GM19467 (cell line): ENCODE measurements around the gene ZNF260.
"Not testable (repeated sequence)": the region's sequence is repeated elsewhere in the genome, so short reads cannot be mapped to it uniquely, and the experiment has no call there.

Experiments used
- ATAC-seq: cut with Tn5 transposase; IDR thresholded peaks from one replicate; pipeline ENCODE4 v1.9.1; 2021; ENCODE audit warnings: mild to moderate bottlenecking, moderate library complexity; ENCODE audit not compliant: unreplicated experiment

The ZNF260 gene

DNA sequence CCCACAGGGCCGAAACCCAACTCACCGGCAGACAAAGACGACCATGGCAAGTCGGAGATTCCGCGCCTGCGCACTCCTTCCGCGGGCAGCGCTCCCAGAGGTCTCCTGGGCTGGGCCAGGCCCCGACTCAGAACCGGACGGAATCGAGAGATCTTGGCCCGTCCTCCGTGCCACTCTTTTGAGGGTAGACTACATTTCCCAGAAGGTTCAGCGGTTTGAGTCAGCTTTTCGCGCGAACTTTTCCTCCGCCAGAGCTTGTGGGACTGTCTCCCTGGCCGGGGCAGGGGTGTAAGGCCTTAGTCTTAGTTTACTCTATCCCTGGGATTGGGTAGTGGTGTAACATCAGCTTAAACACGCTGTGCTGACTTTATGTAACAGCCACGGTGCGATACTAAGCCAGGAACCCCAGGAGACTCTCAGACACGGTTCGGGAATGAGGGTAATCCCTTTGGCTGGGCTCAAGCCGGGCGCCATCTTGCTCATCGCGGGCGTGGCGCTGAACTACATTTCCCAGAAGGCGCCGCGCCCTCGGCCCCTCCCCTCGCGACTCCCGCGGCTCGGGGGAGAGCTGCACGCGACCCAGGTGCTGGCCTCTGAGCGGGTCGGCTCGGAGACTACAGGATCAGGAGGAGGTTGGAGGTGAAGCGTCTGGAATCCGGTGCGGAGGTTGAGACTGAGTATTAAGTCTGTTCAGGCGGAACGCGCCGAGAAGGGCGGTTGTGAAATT lies at the start of gene ZNF260:
ZNF260 (minus strand) TSS at position 78 of the 727 bp plus-strand sequence. CDS start 13,033 bp downstream, outside the sequence.
- peak; percentile 90 for ATAC-seq

DNA sequence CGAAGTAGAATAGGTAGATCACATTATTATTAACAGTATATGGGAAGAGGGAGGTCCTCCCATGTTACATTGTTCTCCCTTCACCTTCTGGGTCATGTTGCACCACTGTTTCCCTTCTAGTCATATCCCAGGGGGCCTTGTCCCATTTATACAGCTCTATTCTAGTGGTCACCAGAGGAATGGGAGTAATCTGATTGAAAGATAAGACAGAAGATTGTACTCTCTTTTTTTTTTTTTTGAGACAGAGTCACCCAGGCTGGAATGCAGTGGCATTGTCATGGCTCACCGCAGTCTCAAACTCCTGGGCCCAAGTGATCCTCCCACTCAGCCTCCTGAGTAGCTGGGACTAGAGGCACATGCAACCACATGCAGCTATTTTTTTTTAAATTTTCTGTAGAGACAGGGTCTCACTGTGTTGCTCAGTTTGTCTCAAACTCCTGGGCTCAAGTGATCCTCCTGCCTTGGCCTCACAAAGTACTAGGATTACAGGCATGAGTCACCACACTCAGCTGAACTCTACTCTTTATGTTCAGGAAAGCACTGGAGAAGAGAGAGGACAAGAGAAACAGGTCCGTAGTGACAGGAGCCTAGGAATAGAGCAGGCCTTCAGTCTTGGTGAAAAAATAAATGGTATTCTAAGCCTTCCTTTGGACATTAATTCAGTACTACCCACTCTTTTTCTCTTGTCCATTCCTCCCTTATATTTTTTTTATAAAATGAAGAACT lies 49.4 kb upstream of the ZNF260 start:
- ATAC-seq, result no peak

DNA sequence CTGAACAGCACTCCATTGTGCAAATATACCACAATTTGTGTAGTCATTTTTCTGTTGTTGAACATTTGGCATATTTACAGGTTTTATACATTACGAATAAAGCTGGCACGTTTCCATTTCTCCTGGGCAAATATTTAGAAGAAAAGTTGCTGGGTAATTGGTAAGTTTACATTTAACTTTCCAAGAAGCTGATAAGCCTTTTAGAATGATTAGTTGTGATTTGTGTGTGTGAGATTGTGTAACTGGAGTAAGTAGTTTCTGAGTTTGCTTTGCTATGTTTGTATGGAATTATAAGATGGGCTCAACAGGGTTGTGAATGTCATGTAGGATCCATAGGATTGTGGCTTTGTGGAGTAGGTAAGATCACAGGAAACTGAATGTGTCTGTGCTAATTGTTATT lies 46.7 kb upstream of the ZNF260 start:
- no peak for ATAC-seq

DNA sequence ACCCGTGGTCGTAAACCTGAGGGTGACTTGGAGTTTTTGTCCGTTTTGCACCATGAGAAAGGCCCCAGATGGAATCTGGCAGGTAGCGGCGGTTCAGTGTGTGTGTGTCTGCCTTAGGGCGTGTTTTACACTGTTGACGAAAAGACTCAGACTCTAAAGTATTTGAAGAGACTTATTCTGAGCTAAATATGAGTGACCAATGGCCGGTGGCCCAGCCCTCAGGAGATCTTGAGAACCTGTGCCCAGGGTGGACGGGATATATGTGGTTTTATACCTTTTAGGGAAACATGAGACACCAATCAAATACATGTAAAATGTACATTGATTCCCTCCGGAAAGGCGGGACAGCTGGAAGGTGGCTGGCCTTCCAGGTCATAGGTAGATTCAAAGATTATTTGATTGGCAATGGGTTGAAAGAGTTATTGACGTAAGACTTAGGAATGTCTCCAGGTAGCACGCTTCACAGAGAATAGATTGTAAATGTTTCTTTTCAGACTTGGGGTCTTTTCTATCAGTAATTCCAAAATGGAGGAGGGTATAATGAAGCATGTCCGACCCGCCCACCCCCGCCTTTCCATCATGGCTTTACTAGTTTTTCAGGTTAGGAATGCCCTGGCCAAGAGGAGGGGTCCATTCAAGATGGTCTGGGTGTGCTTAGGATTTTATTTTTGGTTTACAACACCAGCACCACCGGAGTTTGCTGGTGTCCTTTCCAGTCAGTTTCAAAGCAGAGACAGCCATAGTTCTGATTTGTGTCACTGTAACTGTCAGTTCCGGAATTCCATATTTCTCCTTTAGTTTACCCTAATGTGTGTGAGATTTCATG lies 46.0 kb upstream of the ZNF260 start:
- ATAC-seq, result no peak

DNA sequence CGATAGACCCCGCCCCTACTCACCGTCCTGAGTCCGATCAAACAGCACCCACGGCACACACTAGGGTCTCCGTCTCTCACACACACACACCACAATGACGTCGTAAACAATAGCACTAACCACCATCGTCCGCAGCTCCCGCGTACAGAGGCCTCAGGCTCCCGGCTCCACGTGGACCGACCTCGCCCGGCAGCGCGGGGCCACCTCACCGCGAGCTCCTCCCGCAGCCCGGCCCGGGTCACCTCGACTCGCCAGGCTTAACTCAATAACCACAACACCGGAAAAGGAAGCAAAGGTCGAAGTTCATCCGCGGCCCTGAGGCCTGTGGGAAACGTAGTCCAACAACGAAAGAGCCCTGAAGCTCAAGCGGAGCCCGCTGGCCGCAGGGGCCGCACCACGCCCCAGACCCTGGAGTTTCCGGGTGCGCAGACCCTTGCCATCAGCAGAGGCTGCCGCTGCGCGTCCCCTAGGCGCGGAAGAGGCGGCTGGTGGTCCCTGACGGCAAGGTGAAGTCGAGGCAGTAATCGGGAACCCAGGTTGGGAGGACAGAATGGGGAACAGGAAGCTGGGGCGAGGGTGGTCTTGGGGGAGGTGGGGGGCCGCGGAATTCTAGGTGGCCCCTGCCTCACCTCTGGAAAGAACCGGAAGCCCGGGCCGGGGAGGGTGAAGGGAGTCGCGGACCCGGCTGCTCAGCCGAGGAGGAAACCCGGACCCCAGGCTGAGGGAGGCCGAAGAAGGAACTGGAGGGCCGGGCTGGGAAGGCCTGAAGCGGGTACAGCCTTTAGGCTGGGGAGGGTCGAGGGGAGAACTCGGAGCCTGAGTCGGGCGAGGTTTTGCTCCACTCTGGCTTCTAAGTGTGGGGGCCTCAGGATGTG lies 45.2 kb upstream of the ZNF260 start, which contains the start of gene ZNF529:
ZNF529 (minus strand) TSS at position 273 of the 875 bp plus-strand sequence. CDS start 946 bp downstream, outside the sequence.
- ATAC-seq, result peak; percentile 92

DNA sequence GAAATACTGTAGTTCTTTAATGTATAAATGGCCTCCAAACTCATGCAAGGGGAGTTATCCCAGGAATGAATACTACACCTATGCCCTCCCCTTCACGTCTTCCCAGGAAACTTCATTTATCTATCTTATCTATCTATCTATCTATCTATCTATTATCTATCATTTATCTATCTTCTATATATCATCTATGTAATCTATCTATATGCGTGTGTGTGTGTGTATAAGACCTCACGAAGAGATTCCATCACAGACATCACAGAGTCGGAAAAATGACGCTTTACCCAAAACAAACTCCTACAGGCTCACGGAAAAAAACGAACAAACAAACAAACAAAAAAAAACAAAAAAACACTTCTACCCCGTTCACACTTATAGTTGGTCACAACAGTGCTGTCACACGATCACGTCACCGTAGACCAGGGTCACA lies 44.5 kb upstream of the ZNF260 start:
- ATAC-seq, result no peak

DNA sequence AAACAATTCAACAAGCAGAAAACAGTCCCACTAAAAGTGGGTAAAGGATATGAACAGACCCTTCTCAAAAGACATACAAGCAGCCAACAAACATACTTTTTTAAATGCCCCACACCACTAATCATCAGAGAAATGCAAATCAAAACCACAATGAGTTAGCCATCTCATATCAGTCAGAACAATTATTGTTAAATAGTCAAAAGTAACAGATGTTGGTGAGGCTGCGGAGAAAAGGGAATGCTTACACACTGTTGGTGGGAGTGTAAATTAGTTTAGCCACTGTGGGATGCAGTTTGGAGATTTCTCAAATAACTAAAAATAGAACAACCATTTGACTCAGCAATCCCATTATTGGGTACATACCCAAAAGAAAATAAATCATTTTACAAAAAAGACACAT lies 36.3 kb upstream of the ZNF260 start:
- ATAC-seq, result no peak

DNA sequence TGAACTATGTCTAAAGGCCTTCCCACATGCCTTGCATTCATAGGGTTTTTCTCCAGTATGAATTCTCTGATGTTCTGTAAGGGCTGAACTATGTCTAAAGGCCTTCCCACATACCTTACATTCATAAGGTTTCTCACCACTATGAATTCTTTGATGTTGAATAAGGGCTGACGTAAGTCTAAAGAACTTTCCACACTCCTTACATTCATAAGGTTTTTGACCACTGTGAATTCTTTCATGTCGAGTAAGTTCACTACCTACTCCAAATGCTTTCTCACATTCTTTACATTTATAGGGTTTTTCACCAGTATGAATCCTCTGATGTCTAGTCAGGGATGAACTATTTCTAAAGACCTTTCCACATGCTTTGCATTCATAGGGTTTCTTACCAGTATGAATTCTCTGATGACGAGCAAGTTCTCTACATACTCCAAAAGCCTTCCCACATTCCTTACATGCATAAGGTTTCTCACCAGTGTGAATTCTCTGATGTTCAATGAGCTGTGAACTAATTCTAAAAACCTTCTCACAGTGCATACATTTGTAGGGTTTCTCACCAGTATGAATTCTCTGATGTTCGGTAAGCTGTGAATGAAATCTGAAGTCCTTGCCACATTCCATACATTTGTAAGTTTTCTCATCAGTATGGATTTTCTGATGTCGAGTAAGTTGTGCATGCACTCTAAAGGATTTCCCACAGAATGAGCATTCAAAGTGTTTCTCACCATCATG lies 19.1 kb upstream of the ZNF260 start:
- no peak for ATAC-seq

DNA sequence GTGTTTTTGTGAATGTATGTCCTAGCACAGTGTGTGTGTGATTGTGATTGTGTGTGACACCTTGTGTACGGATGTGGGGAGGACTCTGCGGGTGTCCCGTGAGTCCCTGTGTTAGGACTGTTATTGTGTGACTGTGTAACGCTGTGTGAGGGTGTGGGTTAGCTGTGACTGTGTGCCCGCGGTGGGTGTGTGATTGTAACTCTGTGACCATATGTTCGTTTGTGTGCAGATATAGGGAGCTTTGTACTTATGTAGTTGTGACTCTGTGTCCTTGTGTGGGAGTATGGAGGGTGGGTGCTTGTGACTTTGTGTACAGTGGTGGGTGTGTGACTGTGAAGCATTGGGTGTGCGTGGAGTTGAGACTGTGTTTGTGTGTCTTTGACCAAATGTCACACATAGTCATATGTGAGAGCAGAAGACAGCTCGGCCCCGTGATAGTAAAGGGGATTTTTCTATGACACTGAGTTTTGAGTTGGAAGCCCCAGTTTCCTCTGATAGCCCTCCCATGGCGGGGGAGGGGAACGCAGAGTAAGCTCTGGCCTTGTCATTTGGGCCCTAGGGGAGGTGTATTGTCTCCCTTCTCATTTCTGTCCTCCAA lies 949 bp upstream of the ZNF260 start:
- ATAC-seq, result peak; percentile 27

DNA sequence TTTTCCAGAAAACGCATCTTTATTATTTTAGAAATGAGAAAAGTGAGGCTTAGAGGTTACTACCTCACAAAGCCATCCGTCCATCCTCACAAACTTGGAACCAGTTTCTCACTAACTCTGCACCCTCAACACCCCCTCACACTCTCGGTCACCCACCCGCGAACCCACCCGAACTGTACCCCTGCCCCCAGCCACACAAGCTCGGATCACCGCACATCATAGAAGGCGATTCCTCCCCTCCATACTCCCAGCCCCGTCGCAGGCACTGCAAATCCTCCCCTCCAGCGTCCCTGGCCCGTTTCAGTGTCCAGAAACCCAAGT lies 238 bp downstream of the ZNF260 start:
- no peak for ATAC-seq

DNA sequence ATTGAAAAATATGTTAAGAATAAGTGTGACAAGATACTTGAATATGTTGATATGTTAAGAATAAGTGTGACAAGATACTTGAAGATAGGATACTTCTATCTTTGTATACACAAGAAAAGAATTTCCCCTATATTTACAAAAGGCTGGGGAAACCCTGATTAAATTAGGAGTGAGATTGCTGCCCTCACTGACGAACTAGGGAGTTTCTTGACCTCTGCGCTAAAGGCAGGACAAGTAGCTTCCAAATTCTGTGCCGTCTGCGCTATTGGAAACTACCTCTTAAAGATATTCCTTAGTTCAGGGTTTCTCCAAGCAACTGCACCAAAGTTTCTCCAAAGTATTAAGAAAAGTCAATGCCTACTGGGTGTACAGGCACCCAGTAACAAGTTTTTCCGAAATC lies 730 bp downstream of the ZNF260 start:
- ATAC-seq, result no peak

DNA sequence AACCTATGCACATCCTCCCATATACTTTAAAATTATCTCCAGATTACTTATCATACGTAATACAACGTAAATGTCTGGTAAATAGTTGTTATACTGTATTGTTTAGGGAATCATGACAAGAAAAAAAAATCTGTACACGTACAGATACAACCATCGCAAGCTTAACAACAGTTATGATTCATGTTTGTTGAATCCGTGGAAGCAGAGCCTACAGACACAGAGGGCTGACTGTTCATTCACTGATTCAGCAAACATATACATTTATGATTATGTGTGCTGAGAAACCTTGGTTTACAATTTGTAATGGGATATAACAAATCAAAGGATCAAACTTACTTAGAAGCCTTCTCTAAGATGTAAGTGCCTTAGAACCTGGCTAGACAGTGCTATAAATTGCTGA lies 1.5 kb downstream of the ZNF260 start:
- no peak for ATAC-seq

DNA sequence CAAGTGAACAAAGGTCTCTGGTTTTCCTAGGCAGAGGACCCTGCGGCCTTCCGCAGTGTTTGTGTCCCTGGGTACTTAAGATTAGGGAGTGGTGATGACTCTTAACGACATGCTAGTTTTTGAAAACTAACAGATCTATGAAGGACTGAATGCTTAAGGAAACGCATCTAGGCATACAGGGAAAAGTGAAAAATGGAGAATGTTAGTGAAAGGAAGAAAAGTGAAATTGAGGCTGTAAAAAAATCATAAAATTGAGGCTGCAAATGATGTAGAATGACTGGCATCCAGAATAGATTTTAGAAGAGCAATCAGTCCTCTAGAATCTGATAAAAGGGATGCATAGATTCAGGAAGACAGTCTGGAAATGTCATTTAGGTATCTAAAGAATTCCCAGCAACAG lies 3.5 kb downstream of the ZNF260 start:
- ATAC-seq, result no peak

DNA sequence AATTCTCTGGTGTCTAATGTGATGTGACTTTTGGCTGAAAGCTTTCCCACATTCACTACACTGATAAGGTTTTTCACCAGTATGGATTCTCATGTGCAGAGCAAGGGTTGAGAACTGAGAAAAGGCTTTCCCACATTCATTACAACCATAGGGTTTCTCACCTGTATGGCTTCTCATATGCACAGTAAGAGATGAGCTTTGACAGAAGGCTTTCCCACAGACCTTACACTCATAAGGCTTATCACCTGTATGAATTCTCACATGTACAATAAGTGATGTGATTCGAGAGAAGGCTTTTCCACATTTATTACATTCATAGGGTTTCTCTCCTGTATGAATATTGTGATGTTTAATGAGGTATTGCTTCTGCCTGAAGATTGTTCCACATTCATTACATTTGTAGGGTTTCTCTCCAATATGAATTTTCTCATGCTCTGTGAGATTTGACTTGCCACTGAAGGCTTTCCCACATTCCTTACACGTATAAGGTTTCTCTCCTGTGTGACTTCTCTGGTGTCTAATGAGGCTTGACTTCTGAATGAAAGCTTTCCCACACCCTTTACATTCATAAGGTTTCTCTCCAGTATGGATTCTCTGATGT lies 14.0 kb downstream of the ZNF260 start:
- ATAC-seq, result no peak

DNA sequence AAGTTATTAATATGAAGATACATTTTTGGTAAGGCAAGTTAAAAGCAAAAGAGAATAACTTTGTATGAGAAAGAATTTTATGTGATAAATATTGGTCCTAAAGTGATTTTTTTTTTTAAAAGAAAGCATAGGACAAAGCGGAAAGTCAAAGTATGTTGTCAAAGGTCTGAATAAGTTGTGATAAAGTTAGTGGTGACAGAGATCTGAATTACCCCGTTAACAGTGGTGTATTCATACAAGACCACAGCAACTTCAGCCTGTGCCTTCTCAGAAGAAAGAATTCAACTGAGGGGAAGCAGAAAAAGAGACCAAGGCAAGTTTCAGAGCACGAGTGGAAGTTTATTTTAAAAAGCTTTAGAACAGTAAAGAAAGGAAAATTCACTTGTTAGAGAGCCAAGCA lies 19.7 kb downstream of the ZNF260 start:
- no peak for ATAC-seq

DNA sequence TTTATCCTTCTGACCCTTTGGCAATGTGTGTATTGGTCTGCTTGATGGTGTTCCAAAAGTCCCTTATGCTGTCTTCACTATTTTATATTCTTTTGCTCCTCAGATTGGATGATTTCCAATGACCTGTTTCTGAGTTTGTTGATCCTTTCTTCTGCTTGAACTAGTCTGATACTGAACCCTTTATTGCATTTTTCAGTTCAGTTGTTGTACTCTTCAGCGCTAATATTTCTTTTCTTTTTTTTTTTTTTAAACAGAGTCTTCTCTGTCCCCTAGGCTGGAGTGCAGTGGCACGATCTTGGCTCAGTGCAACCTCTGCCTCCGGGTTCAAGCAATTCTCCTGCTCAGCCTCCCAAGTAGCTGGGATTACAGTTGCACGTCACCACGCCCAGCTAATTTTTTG lies 26.1 kb downstream of the ZNF260 start:
- no peak for ATAC-seq

DNA sequence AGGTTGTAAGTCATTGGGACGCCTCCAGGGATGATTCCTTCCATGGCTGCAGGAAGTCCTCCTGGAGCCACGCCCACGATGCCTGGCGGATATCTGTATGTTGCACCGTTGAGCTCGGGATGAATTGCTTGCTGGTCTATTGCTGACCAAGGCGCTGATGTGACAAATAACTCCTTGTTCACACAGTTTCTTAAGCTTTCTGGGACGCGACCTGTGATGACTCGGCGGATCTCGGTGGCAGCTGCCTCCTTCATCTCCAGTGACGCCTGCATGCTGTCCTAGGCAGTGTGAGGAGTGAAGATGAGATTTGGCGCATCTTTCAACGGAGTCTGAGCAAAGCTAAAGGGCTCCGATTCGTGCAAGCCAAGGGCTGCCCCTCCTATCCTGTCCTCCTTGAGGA lies 31.1 kb downstream of the ZNF260 start:
- no peak for ATAC-seq

DNA sequence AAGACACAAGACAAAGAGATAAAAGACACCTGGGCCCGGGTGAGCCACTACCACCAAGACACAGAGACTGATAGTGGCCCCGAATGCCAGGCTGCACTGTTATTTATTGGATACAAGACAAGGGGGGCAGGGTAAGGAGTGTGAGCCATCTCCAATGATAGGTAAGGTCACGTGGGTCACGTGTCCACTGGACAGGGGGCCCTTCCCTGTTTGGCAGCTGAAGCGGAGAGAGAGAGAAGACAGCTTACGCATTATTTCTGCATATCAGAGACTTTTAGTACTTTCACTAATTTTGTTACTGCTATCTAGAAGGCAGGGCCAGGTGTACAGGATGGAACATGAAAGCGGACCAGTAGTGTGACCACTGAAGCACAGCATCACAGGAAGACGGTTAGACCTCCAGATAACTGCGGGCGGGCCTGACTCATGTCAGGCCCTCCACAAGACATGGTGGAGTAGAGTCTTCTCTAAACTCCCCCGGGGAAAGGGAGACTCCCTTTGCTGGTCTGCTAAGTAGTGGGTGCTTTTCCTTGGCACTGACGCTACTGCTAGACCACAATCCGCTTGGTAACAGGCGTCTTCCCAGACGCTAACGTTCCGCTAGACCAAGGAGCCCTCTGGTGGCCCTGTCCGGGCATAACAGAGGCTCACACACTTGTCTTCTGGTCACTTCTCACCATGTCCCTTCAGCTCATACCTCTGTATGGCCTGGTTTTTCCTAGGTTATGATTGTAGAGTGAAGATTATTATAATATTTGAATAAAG lies 35.2 kb downstream of the ZNF260 start:
- ATAC-seq, result not testable (repeated sequence)
